M059J (cell line): ENCODE results near the gene NFU1. TPM values are rescaled to one million over a fixed set of nuclear protein-coding genes. Genes with fewer than 3 reads are reported as not detected.
"Not testable (repeated sequence)": the region's sequence is repeated elsewhere in the genome, so short reads cannot be mapped to it uniquely, and the experiment has no call there.

Experiments used
- DNase-seq: peaks from one replicate; pipeline ENCODE4 v3.0.0-alpha.2; 2012; ENCODE audit warnings: low read depth
- total RNA-seq: library from RNA; depleted of rRNA; stranded (reverse); fragments of >200 nt; shearing (Covaris generic); gene quantifications from 2 replicates; pipeline ENCODE4 v1.2.3, GENCODE V29; 2014

Gene NFU1
- total RNA-seq, 1 experiment from 2014 or later, result 48.5 TPM

GRCh38 chr2:69450735-69451416 is 13.6 kb upstream of the NFU1 start:
- no peak for DNase-seq

- DNase-seq, result no peak
Observed at GRCh38 chr2:69449906-69450305, 12.7 kb upstream of the NFU1 start.

- not testable (repeated sequence) for DNase-seq
Observed at GRCh38 chr2:69443673-69444072, 6.4 kb upstream of the NFU1 start.

GRCh38 chr2:69439499-69439898 is 2.3 kb upstream of the NFU1 start:
- not testable (repeated sequence) for DNase-seq

DNA sequence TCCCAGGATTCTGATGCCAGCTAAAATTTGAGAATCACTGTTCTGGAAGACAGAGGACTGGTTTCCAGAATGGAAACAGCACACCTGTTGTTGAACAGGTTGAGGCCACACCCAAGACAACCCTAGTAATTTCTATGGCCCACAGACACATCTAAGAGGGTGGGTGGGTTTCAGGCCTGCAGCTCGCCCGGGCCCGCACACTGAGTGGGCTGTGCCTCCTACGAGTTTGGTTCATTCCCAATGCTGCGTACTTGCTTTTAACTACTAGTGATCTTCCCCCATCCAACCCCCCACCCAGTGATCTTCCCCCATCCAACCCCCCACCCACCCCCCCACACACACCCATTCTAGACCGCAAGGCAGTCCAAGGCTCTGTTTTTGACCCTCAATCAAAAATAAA is 1.3 kb upstream of the NFU1 start:
- no peak for DNase-seq

DNA sequence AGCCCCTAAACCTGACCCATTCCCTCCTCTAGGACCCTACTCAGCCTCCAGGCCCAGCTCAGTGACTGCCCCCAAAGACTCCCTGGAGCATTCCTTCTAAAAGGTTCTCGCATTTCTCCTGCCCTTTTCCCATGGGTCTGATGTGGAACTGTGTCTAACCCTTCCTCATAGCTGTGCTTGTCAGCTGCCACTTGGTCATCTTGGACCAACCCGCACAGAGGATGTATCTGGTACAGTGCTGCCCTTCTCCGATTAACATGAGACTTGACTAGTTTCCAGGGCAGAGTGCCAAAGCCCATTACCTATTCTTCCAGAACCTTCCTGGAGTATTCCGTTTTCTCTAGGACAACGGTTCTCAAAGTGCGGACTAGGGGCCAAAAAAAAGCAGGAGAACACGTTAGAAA is 518 bp upstream of the NFU1 start:
- DNase-seq, result no peak

- no peak for DNase-seq
Observed at GRCh38 chr2:69436596-69436937, 668 bp downstream of the NFU1 start.

GRCh38 chr2:69434753-69435152 is 2.5 kb downstream of the NFU1 start:
- DNase-seq, result no peak

- DNase-seq, result no peak
Observed at GRCh38 chr2:69429491-69430183, 7.6 kb downstream of the NFU1 start.

DNA sequence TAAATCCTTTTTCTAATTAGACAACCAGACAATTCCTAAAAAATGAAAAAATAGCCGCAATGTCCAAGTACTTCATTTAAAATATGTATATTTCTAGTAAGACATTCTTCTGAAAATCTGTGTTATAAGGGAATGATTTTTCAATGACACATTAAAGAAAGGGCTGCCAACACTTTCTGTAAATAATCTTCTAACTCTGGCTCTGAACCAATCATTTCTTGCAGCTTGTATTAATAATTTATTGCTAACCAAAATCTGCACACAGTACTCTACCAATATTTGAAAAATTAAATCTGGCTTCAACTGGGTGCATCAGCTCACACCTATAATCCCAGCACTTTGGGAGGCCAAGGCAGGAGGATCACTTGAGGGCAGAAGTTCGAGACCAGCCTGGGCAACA is 8.3 kb downstream of the NFU1 start:
- DNase-seq, result no peak

DNA sequence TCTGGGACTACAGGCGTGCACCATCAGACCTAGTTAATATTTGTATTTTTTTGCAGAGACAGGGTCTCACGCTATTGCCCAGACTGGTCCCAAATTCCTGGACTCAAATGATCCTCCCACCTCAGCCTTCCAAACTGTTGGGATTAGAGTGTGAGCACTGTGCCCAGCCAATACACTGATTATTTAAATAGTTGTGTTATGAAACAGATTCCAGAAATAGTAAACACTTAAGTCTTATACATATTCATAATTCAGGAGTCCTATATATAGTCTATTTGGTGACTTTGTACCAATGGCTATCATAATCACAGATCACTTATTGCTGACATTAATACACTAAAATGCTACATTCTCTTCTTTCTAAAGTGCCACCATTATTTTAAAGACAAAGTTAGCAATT is 12.8 kb downstream of the NFU1 start:
- no peak for DNase-seq

GRCh38 chr2:69422198-69422597 is 15.0 kb downstream of the NFU1 start:
- DNase-seq, result no peak

- not testable (repeated sequence) for DNase-seq
Observed at GRCh38 chr2:69419111-69419510, 18.1 kb downstream of the NFU1 start.

- DNase-seq, result no peak
Observed at GRCh38 chr2:69416147-69416546, 21.1 kb downstream of the NFU1 start.

GRCh38 chr2:69411120-69411519 is 26.1 kb downstream of the NFU1 start:
- DNase-seq, result no peak

DNA sequence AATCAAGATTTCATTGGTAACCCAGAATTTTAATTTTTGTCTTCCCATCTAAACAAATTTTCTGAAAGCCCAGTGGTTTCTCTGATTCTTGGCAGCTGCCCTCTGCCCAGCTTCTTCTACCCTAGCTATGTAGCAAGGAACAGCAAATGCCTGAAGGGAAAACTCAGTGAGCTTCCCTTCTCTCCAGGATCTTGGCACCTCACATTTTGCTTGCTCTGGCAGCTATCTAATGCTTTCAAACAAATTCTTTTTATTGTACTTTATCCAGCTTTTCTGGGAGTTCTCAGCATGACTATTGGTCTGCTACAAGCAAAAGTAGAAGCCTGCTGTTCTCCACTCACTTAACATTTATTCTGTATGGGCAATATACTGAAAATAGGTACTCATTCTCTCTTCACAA is 31.9 kb downstream of the NFU1 start:
- no peak for DNase-seq

DNA sequence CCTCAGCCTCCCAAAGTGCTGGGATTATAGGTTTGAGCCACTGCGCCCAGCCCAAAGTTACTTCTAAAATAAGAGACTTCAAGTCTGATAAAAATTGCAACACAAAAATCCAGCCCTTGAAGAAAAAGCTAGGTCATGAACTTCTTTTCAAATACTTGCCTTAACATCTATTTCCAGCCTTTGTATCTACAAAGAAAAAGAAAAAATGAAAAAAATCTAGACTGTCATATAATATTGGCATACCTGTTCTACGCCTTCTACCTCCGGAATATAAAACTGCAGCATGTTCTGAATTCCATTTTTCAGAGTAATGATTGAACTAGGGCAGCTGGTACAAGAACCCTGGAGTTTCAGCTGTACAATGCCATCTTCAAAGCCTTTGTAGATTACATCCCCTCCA is 37.1 kb downstream of the NFU1 start:
- no peak for DNase-seq

- no peak for DNase-seq
Observed at GRCh38 chr2:69397234-69397633, 40.0 kb downstream of the NFU1 start.

DNA sequence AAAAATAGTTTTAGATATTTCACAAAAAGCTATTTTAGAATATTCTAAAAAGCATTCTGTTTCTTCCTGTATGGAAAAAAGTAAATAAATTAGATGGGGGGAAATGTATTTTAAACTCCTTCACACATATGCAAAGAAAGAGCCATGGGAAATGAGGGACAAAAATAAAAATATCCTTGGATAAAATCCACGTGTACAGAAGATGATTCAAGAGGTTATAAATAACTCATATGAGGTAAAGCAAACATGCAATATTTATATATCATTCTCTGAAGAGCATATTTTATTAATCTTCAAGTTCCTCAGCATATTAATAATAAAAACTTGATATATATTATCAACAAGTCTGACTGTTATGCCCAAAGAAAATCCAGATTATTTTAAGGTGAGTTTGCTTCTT is 41.4 kb downstream of the NFU1 start:
- no peak for DNase-seq

GRCh38 chr2:69393963-69394362 is 43.3 kb downstream of the NFU1 start:
- DNase-seq, result no peak

GRCh38 chr2:69390471-69390870 is 46.8 kb downstream of the NFU1 start:
- DNase-seq, result no peak

DNA sequence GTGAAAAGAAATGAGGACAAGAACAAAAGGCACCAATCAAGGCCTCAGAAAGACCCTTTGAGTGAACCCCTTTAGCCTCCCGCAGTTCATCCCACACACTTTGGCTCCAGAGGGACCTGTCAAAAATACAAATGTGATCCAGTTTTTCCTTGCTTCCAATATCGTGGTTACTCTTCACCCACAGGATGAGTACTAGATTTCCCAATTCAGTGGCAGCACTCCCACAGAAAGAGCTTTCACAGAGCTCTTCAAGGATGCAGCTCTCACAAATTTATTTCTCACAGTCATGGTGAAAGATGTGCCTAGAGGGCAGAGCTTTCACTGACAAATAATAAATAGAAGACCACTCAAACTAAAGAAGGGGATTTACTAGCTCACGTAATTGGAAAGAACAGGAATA is 47.2 kb downstream of the NFU1 start:
- no peak for DNase-seq

DNA sequence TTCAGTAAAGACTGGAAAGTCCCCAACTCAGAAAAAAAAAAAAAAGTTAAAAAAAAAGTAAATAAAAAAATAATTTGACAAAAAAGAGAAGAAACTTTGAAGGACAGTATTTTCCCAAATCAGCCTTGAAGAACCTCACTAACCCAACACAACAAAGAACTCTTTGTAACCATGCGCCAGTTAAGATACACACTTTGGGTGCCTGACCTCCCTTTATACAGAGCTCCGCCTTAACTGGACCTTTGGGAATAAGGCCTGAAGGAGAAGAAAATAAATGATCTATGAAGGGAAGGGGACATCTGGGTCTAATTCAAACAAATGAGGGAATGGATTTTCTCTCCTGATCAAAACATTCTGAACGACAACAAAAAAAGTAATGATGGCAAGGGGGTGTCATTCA is 48.0 kb downstream of the NFU1 start:
- no peak for DNase-seq
